Glutamatergic neuron (in vitro differentiated cells): ENCODE measurements around the gene LAMA3. TPM values are rescaled to one million over a fixed set of nuclear protein-coding genes. Genes with fewer than 3 reads are reported as not detected.

ENCODE experiments used
- DNase-seq: peaks from one replicate; pipeline ENCODE4 v3.0.0; 2022
- H3K27ac Mint-ChIP-seq: one replicate; pipeline ENCODE4 v1.8.0; 2020; ENCODE audit warnings: mild to moderate bottlenecking, mixed read lengths, inconsistent platforms; ENCODE audit not compliant: unreplicated experiment
- H3K27me3 Mint-ChIP-seq: one replicate; pipeline ENCODE4 v1.8.0; 2020; ENCODE audit warnings: mild to moderate bottlenecking, moderate library complexity, mixed read lengths, inconsistent platforms; ENCODE audit not compliant: unreplicated experiment
- H3K36me3 Mint-ChIP-seq: one replicate; pipeline ENCODE4 v1.8.0; 2020; ENCODE audit warnings: mild to moderate bottlenecking, mixed read lengths, inconsistent platforms; ENCODE audit not compliant: unreplicated experiment
- H3K4me1 Mint-ChIP-seq: one replicate; pipeline ENCODE4 v1.8.0; 2020; ENCODE audit warnings: mild to moderate bottlenecking, low read depth, mixed read lengths, inconsistent platforms; ENCODE audit not compliant: unreplicated experiment
- H3K4me3 Mint-ChIP-seq: one replicate; pipeline ENCODE4 v1.8.0; 2020; ENCODE audit warnings: mild to moderate bottlenecking, mixed read lengths, inconsistent platforms; ENCODE audit not compliant: unreplicated experiment
- H3K9me3 Mint-ChIP-seq: one replicate; pipeline ENCODE4 v1.8.0; 2020; ENCODE audit warnings: mild to moderate bottlenecking, moderate library complexity, mixed read lengths, inconsistent platforms; ENCODE audit not compliant: unreplicated experiment
- CTCF ChIP-seq: fragments of 200-600 bp; sonication (generic); IDR thresholded peaks from one replicate; pipeline ENCODE4 v1.5.0; 2021; ENCODE audit not compliant: partially characterized antibody, unreplicated experiment
- total RNA-seq: library from RNA; stranded (reverse); fragmentation: NEBNext Ultra II Directional; extraction: Animal tissue kit (Norgen Biotek cat#: 25700); gene quantifications from one replicate; pipeline ENCODE4 v1.2.1, GENCODE V29; 2021; ENCODE audit not compliant: unreplicated experiment

Gene LAMA3
- total RNA-seq, 1 donor from 2014 or later: 2.1 TPM

- TF ChIP-seq CTCF: no peak
- H3K9me3 Mint-ChIP-seq: no peaks in the 10 kb centered on the region
- H3K27me3 Mint-ChIP-seq: no peaks in the 10 kb centered on the region
Measured at GRCh38 chr18:23798824-23799223, 109.6 kb downstream of the LAMA3 start.

GRCh38 chr18:23799540-23799939 lies 110.3 kb downstream of the LAMA3 start:
- Mint-ChIP-seq H3K27ac (no peak overlapping the region), H3K36me3 (no peaks in the 10 kb centered on the region), H3K4me3 (no peak overlapping the region), H3K4me1 (no peaks in the 10 kb centered on the region), H3K27me3 (no peaks in the 10 kb centered on the region), H3K9me3 (no peaks in the 10 kb centered on the region)
- no peak for DNase-seq
- no peak for TF ChIP-seq CTCF

More at GRCh38 chr18:23798824-23799223, 109.6 kb downstream of the LAMA3 start:
- H3K4me1 Mint-ChIP-seq: no peaks in the 10 kb centered on the region
- no peak for DNase-seq
- H3K36me3 Mint-ChIP-seq: no peaks in the 10 kb centered on the region
- no peak overlapping the region for H3K4me3 Mint-ChIP-seq
- H3K27ac Mint-ChIP-seq: no peak overlapping the region

- H3K27me3 Mint-ChIP-seq: no peaks in the 10 kb centered on the region
- H3K36me3 Mint-ChIP-seq: no peaks in the 10 kb centered on the region
- no peaks in the 10 kb centered on the region for H3K4me1 Mint-ChIP-seq
- no peak overlapping the region for H3K27ac Mint-ChIP-seq
- H3K9me3 Mint-ChIP-seq: no peaks in the 10 kb centered on the region
- TF ChIP-seq CTCF: no peak
- no peak for DNase-seq
- H3K4me3 Mint-ChIP-seq: no peak overlapping the region
Measured at GRCh38 chr18:23800902-23801301, 111.6 kb downstream of the LAMA3 start.

- Mint-ChIP-seq H3K27ac (no peak overlapping the region), H3K4me3 (no peak overlapping the region), H3K36me3 (no peaks in the 10 kb centered on the region), H3K4me1 (no peaks in the 10 kb centered on the region), H3K27me3 (no peaks in the 10 kb centered on the region), H3K9me3 (no peaks in the 10 kb centered on the region)
- TF ChIP-seq CTCF: no peak
- DNase-seq: no peak
Measured at GRCh38 chr18:23802817-23803216, 113.6 kb downstream of the LAMA3 start.

- no peaks in the 10 kb centered on the region for H3K9me3 Mint-ChIP-seq
- no peak overlapping the region for H3K4me3 Mint-ChIP-seq
- no peaks in the 10 kb centered on the region for H3K27me3 Mint-ChIP-seq
- no peak for DNase-seq
- H3K27ac Mint-ChIP-seq: no peak overlapping the region
- no peaks in the 10 kb centered on the region for H3K36me3 Mint-ChIP-seq
- no peak for TF ChIP-seq CTCF
- no peaks in the 10 kb centered on the region for H3K4me1 Mint-ChIP-seq
Measured at GRCh38 chr18:23803755-23804154, 114.5 kb downstream of the LAMA3 start.
